Colonic mucosa (tissue), 4 donors: ENCODE data around the gene CDK7. TPM values are rescaled to one million over a fixed set of nuclear protein-coding genes. Genes with fewer than 3 reads are reported as not detected.

Source experiments
- DNase-seq: peaks from one replicate; pipeline ENCODE4 v3.0.0-alpha.2; 2020
- H3K27ac ChIP-seq: fragments of 200-600 bp; one replicate; pipeline ENCODE4 v1.8.0; 2021
- H3K27me3 ChIP-seq: fragments of 200-600 bp; one replicate; pipeline ENCODE4 v1.8.0; 2021
- H3K36me3 ChIP-seq: fragments of 200-600 bp; one replicate; pipeline ENCODE4 v1.8.0; 2021
- H3K4me1 ChIP-seq: fragments of 200-600 bp; one replicate; pipeline ENCODE4 v1.8.0; 2021; ENCODE audit warnings: mild to moderate bottlenecking
- H3K4me3 ChIP-seq: fragments of 200-600 bp; one replicate; pipeline ENCODE4 v1.8.0; 2021
- H3K9ac ChIP-seq, 2 donors: one replicate each; pipeline ENCODE4 v1.7.0; 2013; ENCODE audit warnings: control low read depth in 2 of 2, low read depth in 2 of 2, low read length in 2 of 2
- H3K9me3 ChIP-seq: fragments of 200-600 bp; one replicate; pipeline ENCODE4 v1.8.0; 2021
- intact Hi-C: fragments of 100-400 bp; cut with DNase I; formaldehyde crosslinking; loops from one replicate; pipeline ENCODE4 v1.14.1; 2022
- total RNA-seq, 2 donors: library from RNA; stranded (reverse); fragmentation: NEBNext Ultra II Directional in 1 of 2; extraction: Animal tissue kit (Norgen Biotek cat#: 25700) in 1 of 2; gene quantifications; one replicate each; pipeline ENCODE4 v1.2.1, GENCODE V29; 2021
- TF ChIP-seq, protein P1 (sequence below): fragments of 200-600 bp; IDR thresholded peaks from one replicate; pipeline ENCODE4 v1.8.0; 2022; ENCODE audit warnings: antibody characterized with exemption, mild to moderate bottlenecking
- donor health status: healthy.
- donor health status: DM: no; HTN: no; CAD: no.
- donor health status: DM: no; HTN: no; CAD: no.

CDK7 gene
- total RNA-seq, 2 donors from 2014 or later, result 21.9 to 35.4 TPM

DNA sequence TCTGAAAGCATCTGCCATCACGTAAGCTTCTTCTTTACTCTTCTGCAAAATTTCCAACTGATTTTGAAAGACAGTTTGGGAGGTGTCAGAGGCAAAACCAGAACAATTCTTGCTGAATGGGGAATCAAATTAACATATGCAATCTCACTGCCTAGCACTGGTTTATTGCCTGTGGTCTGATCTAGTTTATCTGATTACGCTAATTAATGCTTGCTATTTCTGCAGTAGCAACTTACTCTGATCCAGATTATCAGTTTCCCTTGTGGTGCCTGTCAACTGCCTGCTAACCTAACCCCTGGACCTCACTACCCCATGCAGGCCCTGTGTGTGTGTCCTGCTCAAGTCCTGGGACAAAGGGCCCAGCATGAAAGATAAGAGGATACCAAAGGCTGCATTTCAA lies 57.6 kb downstream of the CDK7 start:
- Histone ChIP-seq H3K27me3 (no peaks in the 10 kb centered on the region), H3K9me3 (no peaks in the 10 kb centered on the region), H3K4me3 (no peak overlapping the region), H3K9ac (no peak overlapping the region), H3K36me3 (no peaks in the 10 kb centered on the region), H3K27ac (no peak overlapping the region), H3K4me1 (no peaks in the 10 kb centered on the region)
- TF ChIP-seq, protein P1, sequence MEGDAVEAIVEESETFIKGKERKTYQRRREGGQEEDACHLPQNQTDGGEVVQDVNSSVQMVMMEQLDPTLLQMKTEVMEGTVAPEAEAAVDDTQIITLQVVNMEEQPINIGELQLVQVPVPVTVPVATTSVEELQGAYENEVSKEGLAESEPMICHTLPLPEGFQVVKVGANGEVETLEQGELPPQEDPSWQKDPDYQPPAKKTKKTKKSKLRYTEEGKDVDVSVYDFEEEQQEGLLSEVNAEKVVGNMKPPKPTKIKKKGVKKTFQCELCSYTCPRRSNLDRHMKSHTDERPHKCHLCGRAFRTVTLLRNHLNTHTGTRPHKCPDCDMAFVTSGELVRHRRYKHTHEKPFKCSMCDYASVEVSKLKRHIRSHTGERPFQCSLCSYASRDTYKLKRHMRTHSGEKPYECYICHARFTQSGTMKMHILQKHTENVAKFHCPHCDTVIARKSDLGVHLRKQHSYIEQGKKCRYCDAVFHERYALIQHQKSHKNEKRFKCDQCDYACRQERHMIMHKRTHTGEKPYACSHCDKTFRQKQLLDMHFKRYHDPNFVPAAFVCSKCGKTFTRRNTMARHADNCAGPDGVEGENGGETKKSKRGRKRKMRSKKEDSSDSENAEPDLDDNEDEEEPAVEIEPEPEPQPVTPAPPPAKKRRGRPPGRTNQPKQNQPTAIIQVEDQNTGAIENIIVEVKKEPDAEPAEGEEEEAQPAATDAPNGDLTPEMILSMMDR, result no peak
- intact Hi-C loops, result no loop called here
- DNase-seq, result no peak

DNA sequence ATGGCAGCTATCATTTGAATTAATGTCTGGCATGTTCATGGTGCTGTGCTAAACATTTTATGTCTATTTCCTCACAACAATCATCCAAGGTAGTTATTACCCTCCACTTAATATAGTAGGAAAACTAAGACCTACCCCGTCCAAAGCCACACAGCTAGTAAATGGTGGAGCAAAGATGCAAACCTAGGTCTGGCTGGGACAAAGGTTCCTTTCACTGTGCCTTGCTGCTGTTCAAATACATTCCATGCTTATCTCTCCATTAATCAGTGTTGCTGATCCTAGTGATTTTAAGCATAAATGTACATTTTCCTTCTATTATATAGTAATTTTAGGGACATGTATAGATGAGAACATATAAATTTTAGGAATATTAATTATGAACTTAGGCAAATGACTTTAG lies 59.2 kb downstream of the CDK7 start:
- Histone ChIP-seq H3K9me3 (no peaks in the 10 kb centered on the region), H3K9ac (no peak overlapping the region), H3K27ac (no peak overlapping the region), H3K4me1 (no peaks in the 10 kb centered on the region), H3K36me3 (no peaks in the 10 kb centered on the region), H3K27me3 (no peaks in the 10 kb centered on the region), H3K4me3 (no peak overlapping the region)
- DNase-seq, result no peak
- intact Hi-C loops, result no loop called here
- TF ChIP-seq, protein P1, result no peak

DNA sequence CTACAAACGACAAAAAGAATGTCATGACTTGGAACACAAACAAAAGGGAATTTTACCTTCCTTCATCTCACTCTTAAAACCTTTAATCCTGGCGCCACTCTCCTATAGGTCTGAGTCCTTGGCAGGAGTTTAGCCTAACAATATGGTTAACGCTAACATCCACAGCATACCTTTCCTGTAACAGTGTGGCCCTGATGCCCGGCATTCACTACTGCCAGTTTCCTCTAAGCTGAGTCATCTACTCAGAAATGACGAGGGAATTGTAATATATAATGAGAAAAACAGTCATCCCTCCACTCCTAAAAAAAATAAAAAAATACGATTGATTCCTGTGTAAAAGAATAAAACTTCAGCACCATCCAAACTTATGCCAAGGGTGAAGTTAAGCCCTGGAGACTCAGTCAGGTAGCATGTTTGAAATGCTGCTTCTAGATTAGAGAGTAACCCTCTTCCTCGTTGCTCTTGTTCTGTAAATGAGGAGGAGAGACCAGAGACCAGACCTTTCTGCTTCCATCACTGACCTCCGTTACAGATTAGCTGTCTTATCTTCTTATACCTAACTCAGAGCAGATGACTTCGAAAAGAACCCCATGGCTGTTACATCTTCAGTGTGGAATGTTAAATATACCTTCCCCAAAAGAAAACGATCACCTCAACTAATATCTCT lies 60.5 kb downstream of the CDK7 start:
- no peak overlapping the region for H3K9ac ChIP-seq
- no peak overlapping the region for H3K27ac ChIP-seq
- DNase-seq, result no peak
- no peaks in the 10 kb centered on the region for H3K36me3 ChIP-seq
- no peak overlapping the region for H3K4me3 ChIP-seq
- H3K9me3 ChIP-seq, result no peaks in the 10 kb centered on the region
- H3K4me1 ChIP-seq, result no peaks in the 10 kb centered on the region
- H3K27me3 ChIP-seq, result no peaks in the 10 kb centered on the region
- TF ChIP-seq, protein P1, result no peak
- intact Hi-C loops, result no loop called here

DNA sequence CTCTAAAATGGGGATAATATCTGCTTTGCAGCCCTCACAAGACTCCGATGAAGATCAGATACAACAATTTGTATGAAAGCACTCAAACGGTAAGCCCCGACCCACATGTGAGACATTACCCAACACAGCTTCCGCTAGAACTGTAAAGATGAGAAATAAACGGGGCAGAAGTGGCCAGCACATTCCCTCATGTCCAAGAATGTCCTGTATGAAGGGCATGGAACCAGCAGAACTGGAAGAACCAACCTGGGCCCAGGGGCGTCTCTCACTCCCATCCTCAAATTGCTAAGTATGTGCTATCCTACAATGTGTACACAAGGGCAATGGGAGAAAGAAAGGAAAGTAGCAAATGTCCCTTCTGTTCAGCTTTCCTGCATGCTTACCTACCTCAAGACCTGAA lies 64.9 kb downstream of the CDK7 start:
- no peak overlapping the region for H3K4me3 ChIP-seq
- no peaks in the 10 kb centered on the region for H3K27me3 ChIP-seq
- no peaks in the 10 kb centered on the region for H3K9me3 ChIP-seq
- intact Hi-C loops, result no loop called here
- no peak for DNase-seq
- H3K9ac ChIP-seq, result no peak overlapping the region
- peaks cover 4% of the 10 kb centered on the region for H3K36me3 ChIP-seq
- TF ChIP-seq, protein P1, result no peak
- H3K4me1 ChIP-seq, result no peaks in the 10 kb centered on the region
- no peak overlapping the region for H3K27ac ChIP-seq

DNA sequence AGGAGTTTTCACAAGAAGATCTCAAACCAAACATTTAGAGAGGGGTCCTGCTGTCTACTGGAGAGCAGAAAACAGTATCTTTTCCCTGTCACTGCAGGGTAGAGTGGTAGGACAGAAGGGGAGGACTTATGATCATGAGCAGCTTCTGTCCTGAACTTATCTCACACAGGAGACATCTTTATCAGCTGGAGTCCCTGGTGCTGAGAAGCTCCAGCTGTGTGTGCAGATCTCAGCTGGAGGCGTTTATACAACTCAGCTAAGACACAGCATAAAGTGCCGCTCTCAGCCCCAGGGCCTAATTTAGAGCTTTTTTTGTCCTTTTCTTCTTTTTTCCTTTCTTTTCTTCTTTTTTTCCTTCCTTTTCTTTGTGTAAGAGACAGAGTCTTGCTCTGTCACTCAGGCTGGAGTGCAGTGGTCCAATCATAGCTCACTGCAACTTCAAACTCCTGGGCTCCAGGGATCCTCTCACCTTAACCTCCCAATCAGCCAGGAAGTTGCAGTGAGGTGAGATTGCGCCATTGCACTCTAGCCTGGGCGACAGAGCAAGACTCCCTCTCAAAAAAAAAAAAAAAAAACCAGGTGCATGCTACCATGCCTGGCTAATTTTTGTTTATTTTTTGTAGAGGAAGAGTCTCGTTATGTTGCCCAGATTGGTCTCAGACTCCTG lies 66.0 kb downstream of the CDK7 start:
- Histone ChIP-seq H3K27me3 (no peaks in the 10 kb centered on the region), H3K9me3 (no peaks in the 10 kb centered on the region), H3K4me3 (no peak overlapping the region), H3K36me3 (peaks cover 4% of the 10 kb centered on the region), H3K27ac (no peak overlapping the region), H3K4me1 (no peaks in the 10 kb centered on the region), H3K9ac (no peak overlapping the region)
- intact Hi-C loops, result no loop called here
- DNase-seq, result no peak
- TF ChIP-seq, protein P1, result no peak
